NCI-H748 (cell line): Measurements from ENCODE around the gene CLEC16A.
A peak's percentile ranks its signal among the peaks of the same experiment; 100 is the strongest.
"Not testable (repeated sequence)": the region's sequence is repeated elsewhere in the genome, so short reads cannot be mapped to it uniquely, and the experiment has no call there.

Experiments used
- DNase-seq: peaks from one replicate; lab custom pipeline; 2025; ENCODE audit not compliant: unreplicated experiment; lab: John Stamatoyannopoulos, UW

Gene CLEC16A

GRCh38 chr16:10938796-10939648 is 5.3 kb upstream of the CLEC16A start:
- DNase-seq = no peak

DNA sequence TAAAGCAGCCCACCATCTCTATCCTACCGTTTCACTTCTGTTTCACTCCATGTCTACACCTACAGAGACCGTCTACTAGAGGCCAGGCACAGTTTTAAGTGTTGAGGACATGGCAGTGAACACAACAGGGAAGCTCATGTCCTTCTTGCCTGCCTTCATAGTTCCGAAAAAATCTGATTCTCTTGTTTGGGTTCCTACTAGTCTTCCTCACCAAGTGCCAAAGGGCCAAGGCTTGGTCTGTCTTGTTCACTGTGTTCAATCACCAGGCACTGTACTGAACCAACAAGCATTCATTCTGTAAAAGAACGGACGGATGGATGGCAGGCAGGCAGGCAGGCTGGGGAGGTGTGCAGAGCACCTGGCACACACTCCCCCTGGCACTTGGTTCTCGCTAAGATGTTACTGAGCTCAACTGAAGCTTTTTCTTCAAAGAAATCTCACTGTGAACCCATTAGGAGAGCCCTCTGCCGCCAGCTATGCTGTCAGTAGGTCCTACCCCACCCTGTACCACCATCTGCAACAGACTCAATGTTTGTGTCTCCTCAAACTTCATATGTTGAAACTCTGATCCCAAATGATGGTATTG is 4.6 kb upstream of the CLEC16A start:
- no peak for DNase-seq

GRCh38 chr16:10940501-10941079 is 3.8 kb upstream of the CLEC16A start:
- DNase-seq = no peak

DNA sequence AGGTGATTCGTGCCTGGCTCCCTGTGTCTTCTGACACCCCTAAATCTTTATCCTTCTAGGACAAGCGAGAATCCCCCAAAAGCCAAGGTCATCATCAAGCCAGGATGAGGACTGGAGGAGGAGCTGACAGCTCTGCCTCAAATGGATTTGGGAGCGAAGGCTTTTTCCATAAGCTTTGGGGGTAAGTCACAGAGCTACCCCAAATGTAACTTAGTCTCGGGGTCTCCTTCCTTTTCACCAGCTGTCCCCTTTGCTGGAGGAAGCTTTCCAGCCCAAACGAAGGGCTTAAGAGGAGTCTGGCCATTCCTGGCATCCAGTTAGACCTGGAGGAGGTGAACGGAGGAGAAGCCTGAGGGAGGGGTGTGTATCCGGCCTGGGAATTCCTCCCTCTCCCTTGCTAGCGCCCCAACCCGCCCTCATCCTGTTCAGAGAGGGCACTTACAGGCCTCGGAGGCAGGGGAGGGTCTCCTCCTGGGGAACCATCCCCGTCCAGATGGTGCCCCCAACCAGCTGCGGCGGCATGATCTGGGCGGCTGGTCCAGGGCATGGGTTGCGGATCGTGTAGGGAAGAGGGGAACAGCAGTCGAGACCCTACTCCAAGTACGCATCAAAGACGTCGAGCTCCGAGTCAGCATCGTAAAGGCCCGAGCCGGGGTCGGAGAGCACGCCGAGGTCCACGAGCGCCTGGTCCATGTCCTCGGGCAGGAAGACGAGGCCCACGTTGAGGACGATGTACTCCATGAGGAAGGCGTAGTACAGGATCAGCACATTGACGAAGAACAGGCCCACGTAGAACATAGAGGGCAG is 3.0 kb upstream of the CLEC16A start:
- DNase-seq = peak; percentile 23

DNA sequence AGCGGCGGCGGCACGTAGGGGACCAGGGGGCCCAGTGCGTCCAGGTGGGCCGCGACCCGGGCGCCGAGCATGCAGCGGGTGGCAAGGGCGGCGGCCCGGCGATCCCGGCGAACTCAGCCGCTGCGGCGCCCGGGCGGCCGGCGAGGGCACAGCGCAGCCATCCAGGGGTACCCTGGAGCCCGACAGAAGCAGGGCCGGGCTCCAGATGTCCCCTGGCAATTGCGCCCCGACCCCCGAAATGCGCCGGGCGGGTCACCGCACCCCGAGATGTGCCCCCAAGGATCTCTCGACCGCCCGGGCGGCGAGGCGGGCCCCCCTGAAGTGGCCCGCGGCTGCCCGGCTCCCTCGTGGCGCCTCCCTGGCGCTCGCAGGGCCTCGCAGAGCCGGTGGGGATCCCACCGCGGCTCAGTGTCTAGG is 2.4 kb upstream of the CLEC16A start:
- DNase-seq = not testable (repeated sequence)

DNA sequence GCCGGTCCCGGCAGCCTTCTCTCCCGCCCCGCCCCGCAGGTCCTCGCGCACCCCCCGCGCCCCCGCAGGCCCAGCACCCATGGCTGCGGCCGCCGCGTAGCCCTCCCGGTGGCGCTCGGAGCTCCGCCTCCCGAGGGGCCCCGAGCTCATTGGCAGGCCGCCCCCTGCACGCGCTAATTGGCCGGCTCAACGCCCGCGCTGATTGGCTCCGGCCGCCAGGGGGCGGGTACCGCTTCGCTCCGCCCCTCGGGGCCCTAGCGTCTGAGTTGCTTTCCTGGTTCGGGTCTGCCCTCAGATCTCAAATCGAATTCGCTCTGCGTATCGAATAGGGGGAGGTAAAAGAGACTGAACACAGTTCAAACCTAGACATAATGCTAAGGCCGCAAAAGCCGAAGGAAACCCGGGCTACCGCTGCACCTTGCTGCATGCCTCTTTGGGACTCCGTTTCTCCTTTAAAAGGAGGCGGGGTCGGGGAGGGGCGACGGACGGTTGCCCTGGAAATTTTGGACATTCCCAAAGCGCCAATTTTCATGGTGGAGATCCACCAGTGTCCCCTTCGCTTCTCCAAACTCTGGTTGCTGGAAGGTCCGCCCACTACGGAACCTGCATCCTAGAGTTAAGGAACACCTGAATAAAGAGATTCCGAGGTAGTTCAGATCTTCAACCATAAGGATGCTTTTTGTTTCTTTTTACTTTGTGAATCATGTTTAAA is 1.9 kb upstream of the CLEC16A start, which contains the start of gene DEXI:
TSS of gene DEXI (minus strand) at position 117 of the 712 bp plus-strand sequence. CDS start 463 bp downstream, outside the sequence.
- DNase-seq = peak; percentile 89

GRCh38 chr16:10943064-10943353 is 1.4 kb upstream of the CLEC16A start:
- no peak for DNase-seq

DNA sequence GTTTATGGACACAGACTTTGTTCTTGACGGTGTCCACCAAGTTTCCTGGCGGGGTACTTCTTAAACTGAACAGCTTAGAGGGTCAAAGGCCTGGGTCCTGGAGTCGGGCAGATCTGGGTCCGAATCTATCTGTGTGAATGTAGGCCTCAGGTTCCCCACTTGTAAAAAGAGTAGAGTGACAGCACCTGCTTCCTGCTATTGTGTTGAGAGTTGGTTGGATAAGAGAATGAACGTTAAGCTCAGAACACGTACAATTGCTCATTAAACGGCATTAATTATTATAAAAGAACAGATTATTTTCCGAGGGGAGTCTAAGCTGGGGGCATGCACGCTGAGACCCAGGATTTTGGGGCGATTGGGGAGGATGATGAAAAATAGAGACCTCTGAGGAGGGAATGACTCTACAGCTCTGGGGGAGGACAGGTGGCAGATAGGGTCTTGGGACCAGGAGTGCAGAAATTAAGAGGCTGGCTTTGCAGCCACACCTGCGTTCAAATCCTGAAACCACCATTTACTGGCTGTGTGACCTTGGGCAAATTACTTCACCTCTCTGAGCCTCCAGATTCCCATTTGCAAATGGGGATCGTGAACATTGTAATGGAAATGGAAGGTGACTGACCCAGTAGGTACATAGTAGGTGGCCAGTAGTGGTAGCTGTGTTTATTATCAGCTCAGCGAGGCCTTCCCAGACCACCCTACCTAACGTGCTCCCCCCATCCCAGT is 862 bp downstream of the CLEC16A start:
- DNase-seq = no peak

- no peak for DNase-seq
Measured at GRCh38 chr16:10946308-10946707, 1.9 kb downstream of the CLEC16A start.

GRCh38 chr16:10947211-10947787 is 2.9 kb downstream of the CLEC16A start:
- no peak for DNase-seq

GRCh38 chr16:10949424-10949970 is 5.1 kb downstream of the CLEC16A start:
- DNase-seq = no peak

DNA sequence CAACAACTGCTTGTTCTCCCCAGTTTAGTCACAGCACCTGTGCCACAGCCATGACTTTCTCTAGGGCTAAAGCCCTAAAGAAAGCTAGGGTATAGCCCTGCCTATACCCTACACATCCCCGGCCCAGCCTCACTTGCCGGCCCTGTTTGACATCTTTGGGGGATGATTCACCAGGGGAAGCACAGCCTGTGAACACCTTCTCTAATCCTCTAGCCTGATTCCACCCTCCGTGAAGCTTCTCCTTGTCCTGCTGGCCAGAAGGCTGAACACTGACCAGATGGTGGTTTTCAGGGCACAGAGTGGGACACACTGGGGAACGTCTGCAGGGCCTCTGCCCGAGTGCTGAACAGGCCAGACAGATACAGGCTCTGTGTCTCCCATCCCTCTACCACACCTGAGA is 6.0 kb downstream of the CLEC16A start:
- DNase-seq = no peak

- no peak for DNase-seq
Measured at GRCh38 chr16:10951026-10951425, 6.7 kb downstream of the CLEC16A start.

- DNase-seq = no peak
Measured at GRCh38 chr16:10954903-10955302, 10.5 kb downstream of the CLEC16A start.

GRCh38 chr16:10957771-10958482 is 13.6 kb downstream of the CLEC16A start:
- DNase-seq = no peak

DNA sequence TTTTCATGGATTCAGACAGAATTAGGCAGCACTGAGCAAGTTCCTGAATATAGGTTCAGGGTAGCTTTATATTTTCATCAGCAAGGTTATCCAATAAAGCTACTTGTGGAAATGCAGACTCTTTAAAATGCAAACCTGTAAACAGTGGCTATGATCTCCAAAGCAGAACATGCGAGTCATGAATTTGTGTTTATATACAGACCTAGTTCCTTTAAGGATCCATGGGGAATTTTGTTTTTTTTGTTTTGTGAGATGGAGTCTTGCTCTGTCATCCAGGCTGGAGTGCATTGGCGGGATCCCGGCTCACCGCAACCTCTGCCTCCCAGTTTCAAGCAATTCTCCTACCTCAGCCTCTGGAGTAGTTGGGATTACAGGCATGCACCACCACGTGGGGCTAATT is 14.8 kb downstream of the CLEC16A start:
- no peak for DNase-seq

DNA sequence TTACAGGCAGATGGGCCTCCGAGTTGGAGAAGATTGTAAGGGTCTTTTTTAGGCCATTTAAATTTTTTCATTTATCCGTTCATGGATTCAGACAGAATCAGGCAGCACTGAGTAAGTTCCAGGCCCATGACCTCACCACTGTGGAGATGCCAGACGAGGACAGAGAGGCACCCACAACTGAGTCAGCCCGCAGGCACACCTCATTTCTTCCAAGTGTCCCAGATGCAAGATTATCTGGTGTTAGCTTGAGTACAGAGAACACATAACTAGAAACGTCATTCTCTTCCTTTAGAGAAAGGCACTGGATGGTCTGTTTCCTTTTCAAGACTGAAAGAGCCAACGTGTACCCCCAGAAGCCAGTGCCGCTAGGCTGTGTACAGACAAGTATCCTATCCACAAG is 16.9 kb downstream of the CLEC16A start:
- DNase-seq = no peak

GRCh38 chr16:10964039-10964890 is 19.9 kb downstream of the CLEC16A start:
- peak; percentile 64 for DNase-seq
